ENCODE data around the gene GUCY1A2.

DNA sequence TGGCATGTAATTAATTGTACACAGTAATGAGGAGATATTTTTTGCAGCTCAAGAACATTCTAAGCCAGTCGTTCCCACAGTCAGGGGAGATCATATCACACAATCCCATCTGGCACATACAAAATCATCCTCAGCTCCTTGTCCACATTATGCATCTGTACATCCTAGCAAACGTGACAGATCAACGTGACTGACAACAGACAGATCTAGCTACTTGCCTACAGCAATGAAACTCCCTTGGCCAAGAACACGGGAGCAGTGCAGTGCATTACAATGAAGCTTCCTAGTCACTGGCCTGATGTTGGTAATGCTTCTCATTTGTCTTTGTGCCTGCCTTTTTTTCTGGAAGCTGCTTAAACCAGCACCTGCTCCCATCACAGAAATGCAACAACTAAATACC is 24.5 kb upstream of the GUCY1A2 start:
- no peak for TF ChIP-seq POLR2A (IDR thresholded peaks at IDR 0.05; ENCODE audit: extremely low read depth, insufficient read length)
- TF ChIP-seq, protein P1, sequence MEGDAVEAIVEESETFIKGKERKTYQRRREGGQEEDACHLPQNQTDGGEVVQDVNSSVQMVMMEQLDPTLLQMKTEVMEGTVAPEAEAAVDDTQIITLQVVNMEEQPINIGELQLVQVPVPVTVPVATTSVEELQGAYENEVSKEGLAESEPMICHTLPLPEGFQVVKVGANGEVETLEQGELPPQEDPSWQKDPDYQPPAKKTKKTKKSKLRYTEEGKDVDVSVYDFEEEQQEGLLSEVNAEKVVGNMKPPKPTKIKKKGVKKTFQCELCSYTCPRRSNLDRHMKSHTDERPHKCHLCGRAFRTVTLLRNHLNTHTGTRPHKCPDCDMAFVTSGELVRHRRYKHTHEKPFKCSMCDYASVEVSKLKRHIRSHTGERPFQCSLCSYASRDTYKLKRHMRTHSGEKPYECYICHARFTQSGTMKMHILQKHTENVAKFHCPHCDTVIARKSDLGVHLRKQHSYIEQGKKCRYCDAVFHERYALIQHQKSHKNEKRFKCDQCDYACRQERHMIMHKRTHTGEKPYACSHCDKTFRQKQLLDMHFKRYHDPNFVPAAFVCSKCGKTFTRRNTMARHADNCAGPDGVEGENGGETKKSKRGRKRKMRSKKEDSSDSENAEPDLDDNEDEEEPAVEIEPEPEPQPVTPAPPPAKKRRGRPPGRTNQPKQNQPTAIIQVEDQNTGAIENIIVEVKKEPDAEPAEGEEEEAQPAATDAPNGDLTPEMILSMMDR (IDR thresholded peaks at IDR 0.05; ENCODE audit: low read depth, low read length) = no peak
